Activated CD4-positive, CD25-positive, alpha-beta regulatory T cell treated with anti-CD3 and anti-CD28 coated beads, Interleukin-2, amount 50 U/mL, for 72 hours (primary cell): ENCODE data around the gene MRPL21.

ENCODE experiments used
- DNase-seq: peaks from one replicate; pipeline ENCODE4 v3.0.0; 2021

MRPL21 gene

DNA sequence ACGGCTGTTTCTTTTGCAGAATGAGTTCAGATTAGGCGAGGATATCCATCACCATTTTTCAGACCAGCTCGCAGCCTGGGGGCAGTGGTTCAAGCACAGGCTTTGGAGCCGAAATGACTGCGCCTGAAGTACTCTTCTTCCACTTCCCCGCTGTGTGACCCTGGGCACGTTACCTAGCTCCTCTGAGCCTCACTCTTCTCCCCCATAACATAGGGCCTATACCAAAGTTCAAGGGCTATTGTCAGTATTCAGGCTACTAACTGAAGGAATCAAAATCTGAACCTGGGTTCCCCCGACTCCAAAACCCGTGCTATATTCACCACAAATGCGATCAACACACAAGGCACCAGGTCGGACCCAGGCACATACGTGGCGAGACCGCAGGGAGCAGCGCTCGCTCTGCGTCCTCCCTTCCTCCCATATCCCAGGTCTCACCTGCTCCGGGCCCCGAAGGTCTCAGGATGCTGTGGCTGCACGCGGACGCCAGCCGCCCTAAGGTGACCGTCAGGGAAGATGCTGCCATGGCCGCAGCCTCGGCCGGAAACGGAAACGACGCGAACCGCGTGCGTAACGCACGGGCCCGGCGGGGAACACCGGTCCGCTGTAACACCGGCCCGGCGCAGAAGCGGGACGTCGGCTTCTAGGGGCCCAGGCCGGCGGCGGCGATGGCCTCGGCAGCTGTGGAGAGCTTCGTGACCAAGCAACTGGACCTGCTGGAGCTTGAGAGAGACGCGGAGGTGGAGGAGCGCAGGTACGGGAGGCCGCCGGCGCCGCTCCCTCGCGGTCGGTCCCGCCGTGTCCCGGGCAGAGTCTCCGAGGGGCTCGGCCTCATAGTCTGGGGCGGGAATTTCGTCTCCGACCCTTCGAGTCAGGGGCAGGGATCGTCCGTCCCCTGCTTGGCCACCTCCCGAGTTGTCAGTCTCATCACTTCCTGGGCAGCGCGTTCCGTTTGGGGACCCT lies at the start of gene MRPL21, which contains the start of gene IGHMBP2:
MRPL21 (minus strand) TSS at position 545 of the 960 bp plus-strand sequence; CDS start at position 523, 22 bp downstream.
IGHMBP2 (plus strand) TSS at position 604 of the 960 bp plus-strand sequence; CDS start at position 666, 62 bp downstream.
- peak; percentile 88 for DNase-seq

DNA sequence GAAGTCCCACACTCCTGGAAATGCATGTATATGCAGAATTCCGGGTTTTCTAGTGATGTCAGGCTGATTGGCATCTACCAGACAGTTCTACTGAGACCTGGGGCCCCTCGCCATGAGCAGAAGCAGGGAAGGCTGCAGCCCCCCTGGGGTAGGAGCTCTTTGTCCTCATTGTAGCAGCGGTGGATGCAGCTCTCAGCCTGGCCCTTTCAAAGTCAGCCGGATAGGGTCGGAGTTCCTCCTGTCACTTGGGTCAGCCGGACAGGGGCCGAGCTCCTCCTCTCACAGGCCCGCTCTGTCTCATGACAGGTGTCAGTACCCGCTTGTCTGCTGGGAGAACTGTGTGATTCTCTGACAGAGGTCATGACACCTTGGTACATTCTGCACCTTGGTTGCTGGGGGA lies 47.1 kb upstream of the MRPL21 start:
- DNase-seq = no peak

- no peak for DNase-seq
These were observed 46.6 kb upstream of the MRPL21 start for GRCh38 chr11:68950270-68950669.

DNA sequence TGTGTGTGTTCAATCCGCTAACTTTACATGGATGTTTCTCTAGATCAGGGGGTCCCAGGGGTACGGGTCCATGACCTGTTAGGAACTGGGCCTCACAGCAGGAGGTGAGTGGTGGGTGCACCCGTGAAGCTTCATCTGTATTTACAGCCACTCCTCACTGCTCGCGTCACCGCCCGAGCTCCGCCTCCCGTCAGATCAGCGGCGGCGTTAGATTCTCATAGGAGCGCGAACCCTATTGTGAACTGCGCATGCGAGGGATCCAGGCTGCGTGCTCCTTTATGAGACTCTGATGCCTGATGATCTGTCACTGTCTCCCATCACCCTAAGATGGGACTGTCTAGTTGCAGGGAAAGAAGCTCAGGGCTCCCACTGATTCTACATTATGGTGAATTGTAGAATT lies 45.3 kb upstream of the MRPL21 start:
- DNase-seq = no peak

GRCh38 chr11:68948496-68948895 lies 44.9 kb upstream of the MRPL21 start:
- DNase-seq = no peak

DNA sequence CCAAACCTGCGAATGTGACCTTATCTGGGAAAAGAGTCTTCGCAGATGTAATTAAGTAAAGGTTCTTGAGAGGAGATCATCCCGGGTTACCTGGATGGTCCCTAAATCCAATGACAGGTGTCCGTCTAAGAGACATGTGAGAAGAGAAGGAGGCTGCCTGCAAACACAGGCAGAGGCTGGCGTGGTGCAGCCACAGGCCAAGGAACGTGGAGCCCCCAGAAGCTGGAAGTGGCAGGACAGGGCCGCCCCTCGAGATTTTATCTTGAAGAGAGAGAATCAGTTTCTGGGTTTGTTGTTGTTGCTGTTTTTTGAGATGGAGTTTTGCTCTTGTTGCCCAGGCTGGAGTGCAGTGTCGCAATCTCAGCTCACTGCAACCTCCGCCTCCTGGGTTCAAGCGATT lies 43.5 kb upstream of the MRPL21 start:
- no peak for DNase-seq

DNA sequence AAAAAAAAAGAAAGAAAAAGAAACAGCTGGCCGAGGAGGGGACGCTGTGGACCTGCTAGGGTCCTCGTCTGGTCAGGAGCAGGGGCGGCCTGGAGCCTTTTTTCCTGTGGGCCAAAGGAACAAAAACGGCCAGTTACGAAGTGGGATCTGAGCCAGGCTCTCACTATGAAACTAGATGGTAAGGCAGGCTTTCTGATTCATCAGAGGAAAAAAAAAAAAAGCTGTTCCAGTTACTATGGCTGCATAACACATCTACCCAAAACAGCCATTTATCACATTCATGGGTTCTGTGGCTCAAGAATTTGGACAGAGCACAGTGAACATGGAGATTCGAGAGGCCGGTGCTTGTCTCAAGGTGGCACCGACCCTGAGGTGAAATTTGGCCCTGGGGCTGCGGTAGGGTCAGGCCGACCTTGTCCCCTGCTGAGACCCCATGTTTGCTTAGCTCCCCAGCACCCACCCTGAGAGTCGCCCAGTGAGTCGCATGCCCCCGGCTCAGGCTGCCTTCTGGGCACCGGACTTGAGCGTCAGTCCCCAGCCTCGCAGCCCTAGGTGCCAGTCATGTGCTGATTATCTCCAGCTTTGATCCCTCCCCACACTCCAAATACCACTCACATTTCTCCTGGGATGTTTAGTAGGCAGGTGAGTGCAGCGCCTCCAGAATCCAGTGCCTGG lies 42.9 kb upstream of the MRPL21 start:
- DNase-seq = no peak

DNA sequence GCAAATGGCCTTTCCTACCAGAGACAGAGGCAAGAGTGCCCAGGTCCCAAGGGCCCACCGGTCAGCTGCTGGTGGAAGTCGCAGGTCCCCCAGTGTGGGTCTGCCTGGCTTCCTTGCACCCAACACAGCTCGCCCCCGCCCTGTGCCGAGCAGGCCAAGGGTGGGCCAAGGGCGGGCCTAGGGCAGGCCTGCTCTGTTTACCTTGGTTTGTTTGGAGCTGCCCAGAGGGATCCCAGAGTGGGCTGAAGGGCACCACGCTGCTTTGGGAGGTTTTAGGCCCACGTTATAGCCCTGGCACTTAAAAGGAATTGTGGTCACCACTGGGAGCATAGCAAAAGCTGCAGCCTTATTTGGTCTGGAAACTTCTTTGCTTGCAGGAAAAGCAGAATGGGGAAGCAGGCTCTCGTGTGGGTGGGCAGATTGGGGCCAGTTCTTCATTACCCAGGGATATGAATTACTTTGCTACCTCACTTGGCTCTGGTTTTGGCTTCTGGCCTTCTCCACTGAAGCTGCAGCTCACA lies 39.2 kb upstream of the MRPL21 start:
- no peak for DNase-seq

GRCh38 chr11:68942095-68942620 lies 38.5 kb upstream of the MRPL21 start:
- DNase-seq = no peak

GRCh38 chr11:68941324-68942094 lies 37.9 kb upstream of the MRPL21 start:
- DNase-seq = no peak

DNA sequence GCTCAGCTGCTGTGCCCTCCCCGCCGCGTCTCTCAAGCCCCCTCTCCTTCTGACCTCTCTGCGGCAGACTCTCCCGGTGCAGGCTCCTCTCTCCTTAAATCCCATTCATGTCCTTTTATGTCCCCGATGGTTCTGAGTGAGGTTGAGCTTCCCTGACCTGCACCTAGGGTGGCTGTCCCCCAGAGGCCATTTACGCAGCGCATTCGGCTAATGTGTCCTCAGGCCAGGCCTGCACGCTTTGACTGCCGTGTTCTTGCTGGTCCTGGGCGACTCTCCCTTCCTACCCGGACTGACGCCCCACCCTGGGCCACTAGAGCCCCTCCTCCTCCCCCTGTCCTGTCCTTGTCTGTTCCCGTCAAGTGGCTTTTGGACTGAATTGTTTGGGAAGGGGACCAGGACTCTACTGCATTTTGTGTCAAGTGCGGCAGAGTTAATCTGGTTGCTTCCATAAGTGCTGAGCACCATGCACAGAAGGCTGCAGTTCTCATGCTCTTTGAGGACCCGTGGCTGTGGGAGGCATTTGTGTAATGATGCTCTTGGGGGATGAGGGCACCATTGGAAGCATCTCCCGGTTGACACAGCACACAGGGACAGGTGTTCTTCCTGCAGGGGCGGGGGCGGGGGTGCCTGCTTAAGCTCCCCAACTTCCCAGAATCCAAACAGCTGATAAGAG lies 37.2 kb upstream of the MRPL21 start:
- DNase-seq = no peak

GRCh38 chr11:68939583-68940555 lies 36.2 kb upstream of the MRPL21 start:
- DNase-seq = no peak

- no peak for DNase-seq
These were observed 35.4 kb upstream of the MRPL21 start for GRCh38 chr11:68938816-68939582.

DNA sequence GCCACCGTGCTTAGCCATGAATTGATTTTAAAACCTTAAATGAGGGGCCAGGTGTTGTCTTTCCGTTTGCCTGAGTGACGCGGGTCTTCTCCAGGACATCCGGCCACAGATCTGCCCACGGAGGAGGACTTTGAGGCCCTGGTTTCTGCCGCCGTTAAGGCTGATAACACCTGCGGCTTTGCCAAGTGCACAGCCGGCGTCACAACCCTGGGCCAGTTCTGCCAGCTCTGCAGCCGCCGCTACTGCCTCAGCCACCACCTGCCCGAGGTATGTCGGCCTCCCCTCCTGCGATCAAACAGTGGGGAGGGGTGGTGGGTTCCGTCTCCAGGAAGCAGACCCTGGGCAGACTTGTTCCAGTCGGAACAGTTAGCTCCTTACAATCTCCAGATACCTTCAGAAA lies 34.5 kb upstream of the MRPL21 start:
- DNase-seq = no peak

DNA sequence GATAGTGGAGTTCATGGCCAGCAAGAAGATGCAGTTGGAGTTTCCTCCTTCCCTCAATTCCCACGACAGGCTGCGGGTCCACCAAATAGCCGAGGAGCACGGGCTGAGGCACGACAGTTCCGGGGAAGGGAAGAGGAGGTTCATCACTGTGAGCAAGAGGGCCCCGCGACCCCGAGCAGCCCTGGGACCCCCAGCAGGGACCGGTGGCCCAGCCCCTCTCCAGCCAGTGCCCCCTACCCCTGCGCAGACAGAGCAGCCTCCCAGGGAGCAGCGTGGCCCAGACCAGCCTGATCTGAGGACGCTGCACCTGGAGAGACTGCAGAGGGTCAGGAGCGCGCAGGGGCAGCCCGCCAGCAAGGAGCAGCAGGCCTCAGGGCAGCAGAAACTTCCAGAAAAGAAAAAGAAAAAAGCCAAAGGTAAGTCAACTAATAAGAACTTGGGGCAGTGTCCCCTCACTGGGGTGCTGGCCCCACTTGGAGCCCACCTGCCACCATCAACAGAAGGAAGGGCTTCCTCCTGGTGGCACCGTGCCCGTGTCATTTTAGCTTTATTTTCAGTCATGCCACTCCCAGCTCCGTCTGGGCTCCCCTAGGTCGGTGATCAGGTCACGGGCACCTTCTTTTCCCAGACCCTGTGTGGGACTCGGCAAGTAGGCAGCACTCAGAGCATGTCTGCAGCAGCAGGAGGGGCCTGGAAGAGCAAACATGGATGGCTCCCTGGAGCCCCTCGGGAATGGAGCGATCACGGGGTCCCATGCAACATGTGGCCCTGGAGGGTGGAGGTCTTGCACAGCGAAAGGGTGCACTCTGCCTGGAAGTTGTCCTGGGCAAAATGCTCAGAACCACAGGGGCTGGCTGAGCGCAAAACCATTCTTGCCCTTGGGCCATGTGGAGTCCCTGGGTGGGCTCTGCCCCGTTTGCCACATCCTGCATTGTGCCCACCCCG lies 33.3 kb upstream of the MRPL21 start:
- DNase-seq = no peak

DNA sequence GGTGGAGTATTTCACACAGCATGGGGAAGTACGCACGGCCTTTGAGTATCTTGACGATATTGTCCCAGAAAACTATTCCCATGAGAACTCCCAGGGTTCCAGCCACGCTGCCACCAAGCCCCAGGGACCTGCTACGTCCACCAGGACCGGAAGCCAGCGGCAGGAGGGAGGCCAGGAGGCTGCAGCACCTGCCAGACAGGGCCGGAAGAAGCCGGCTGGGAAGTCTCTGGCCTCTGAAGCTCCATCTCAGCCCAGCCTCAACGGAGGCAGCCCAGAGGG lies 32.7 kb upstream of the MRPL21 start:
- DNase-seq = no peak

DNA sequence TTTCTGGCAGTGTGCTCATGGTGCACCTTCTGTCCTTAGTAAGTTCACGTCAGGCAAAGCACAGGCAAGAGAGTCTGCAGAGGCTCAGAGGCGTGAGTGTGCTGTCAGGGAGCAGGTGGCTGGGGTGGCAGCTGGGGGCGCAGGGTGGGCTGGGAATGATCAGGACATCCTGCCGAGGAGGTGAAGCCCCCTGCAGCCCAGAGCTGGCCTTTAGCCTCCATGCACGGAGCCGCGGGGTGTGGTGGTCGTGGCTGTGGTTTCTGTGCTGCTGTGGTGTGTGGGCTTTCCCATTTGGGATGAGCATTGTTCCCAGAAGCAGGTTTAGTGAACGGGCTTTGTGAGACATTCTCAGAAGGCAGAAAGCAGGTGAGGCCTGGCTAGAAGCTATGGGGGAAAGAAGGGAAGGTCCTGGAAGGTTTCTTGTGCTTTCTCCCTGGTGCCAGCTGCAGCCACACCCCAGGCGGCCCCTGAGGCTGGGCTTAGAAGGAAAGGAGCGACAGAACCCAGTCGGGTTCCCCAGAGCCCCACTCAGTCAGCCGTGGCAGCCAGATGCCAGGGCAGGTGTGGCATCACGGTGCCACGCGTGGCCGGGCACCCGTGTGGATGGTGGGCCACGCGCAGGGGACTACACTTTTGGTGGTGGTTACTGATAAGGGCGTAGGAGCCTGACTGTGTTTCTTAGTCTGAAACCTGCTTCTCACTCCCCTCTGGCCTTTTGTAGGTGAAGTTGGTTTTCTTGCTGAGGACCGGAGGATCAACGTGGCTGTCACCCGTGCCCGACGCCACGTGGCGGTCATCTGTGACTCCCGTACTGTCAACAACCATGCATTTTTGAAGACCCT lies 32.1 kb upstream of the MRPL21 start:
- DNase-seq = no peak

DNA sequence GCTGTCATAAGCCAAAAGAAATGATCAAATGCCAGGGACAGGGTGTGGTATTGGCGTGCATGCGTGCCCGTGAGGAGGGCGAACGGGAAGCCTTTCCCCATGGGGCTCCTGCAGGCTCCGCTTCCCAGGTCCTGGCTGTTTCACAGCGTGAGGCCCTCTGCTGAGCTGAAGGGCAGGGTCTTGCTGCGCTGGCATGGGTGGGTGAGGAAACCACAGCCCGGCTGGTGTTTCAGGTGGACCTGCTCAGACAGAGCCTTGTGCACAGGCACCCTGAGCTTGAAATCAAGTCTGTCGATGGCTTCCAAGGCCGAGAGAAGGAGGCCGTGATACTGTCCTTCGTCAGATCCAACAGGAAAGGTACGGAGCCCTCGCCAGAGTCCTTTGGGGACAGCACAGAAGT lies 31.4 kb upstream of the MRPL21 start:
- DNase-seq = no peak
